ENCODE measurements around the gene GCK. TPM values are rescaled to one million over a fixed set of nuclear protein-coding genes. Genes with fewer than 3 reads are reported as not detected.

The GCK gene
- total and polyA plus RNA-seq, 2 donors (not counting 1 experiment from before 2014, with no cell fraction given) = 0.22 to 0.24 TPM

GRCh38 chr7:44195889-44196288 lies 6.7 kb upstream of the GCK start:
- WGBS (ENCODE audit: insufficient coverage) = 0% methylated on average over 1 of the region's 1 CpG
- ATAC-seq (ENCODE audit: low read depth) = no peak
- no peak overlapping the region for H3K27ac Mint-ChIP-seq
- no peak overlapping the region for H3K4me3 Mint-ChIP-seq
- no peak overlapping the region for H2AFZ ChIP-seq (ENCODE audit: insufficient read depth, low read depth, low read length, poor library complexity, severe bottlenecking)
- CTCF ChIA-PET = interaction anchor here (2.1 to 3.2 kb wide), 2 partner anchors 123 to 176 kb away, joined by 6 to 15 read pairs; no protein-coding TSS in a partner anchor
- H3K36me3 ChIP-seq (replicated peaks in 1 of 2; ENCODE audit: control extremely low read depth in 1 of 2, control insufficient read depth in 1 of 2, extremely low read depth in 1 of 2, insufficient read depth in 2 of 2, low read length in 1 of 2) = no peaks in the 10 kb centered on the region
- H3K9me3 Mint-ChIP-seq (ENCODE audit: insufficient read depth) = no peaks in the 10 kb centered on the region
- TF ChIP-seq, protein P1, sequence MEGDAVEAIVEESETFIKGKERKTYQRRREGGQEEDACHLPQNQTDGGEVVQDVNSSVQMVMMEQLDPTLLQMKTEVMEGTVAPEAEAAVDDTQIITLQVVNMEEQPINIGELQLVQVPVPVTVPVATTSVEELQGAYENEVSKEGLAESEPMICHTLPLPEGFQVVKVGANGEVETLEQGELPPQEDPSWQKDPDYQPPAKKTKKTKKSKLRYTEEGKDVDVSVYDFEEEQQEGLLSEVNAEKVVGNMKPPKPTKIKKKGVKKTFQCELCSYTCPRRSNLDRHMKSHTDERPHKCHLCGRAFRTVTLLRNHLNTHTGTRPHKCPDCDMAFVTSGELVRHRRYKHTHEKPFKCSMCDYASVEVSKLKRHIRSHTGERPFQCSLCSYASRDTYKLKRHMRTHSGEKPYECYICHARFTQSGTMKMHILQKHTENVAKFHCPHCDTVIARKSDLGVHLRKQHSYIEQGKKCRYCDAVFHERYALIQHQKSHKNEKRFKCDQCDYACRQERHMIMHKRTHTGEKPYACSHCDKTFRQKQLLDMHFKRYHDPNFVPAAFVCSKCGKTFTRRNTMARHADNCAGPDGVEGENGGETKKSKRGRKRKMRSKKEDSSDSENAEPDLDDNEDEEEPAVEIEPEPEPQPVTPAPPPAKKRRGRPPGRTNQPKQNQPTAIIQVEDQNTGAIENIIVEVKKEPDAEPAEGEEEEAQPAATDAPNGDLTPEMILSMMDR (IDR thresholded peaks at IDR 0.05) = no peak
- no peak for TF ChIP-seq EZH2 (IDR thresholded peaks at IDR 0.05; ENCODE audit: borderline replicate concordance, insufficient read depth, low read depth, low read length, poor library complexity, severe bottlenecking)
- H3K9ac ChIP-seq (ENCODE audit: low read length) = no peak overlapping the region
- H3K4me1 ChIP-seq (ENCODE audit: control insufficient read depth in 2 of 2, insufficient read depth in 2 of 2, low read length in 2 of 2) = no peaks in the 10 kb centered on the region
- peaks cover 19% of the 10 kb centered on the region for H3K27me3 Mint-ChIP-seq
- no peaks in the 10 kb centered on the region for H3K27me3 ChIP-seq (replicated peaks in 1 of 4; ENCODE audit: control extremely low read depth in 1 of 4, control insufficient read depth in 3 of 4, insufficient read depth in 4 of 4, low read length in 3 of 4)
- no peak for DNase-seq
- H4K20me1 ChIP-seq (ENCODE audit: control insufficient read depth, insufficient read depth, low read length, poor library complexity, severe bottlenecking) = no peaks in the 10 kb centered on the region
- H3K4me1 Mint-ChIP-seq = peaks cover under 1% of the 10 kb centered on the region
- H3K27ac ChIP-seq (ENCODE audit: low read length in 2 of 2) = no peak overlapping the region
- no peak overlapping the region for H3K4me3 ChIP-seq (ENCODE audit: control extremely low read depth in 1 of 5, extremely low read depth in 1 of 5, insufficient read depth in 1 of 5, low read depth in 2 of 5, low read length in 4 of 5)
- H3K4me2 ChIP-seq (replicated peaks; ENCODE audit: low read depth, low read length, poor library complexity, severe bottlenecking) = no peak overlapping the region
- intact Hi-C loops (cut with micrococcal nuclease) = loop anchor here (1.0 kb wide), 1 partner anchor 124 kb away; no protein-coding TSS in a partner anchor
- POLR2A ChIA-PET = no interaction called here
- no peaks in the 10 kb centered on the region for H3K9me3 ChIP-seq (ENCODE audit: control extremely low read depth in 1 of 3, control insufficient read depth in 2 of 3, insufficient read depth in 1 of 3, low read length in 2 of 3)
- H3K79me2 ChIP-seq (ENCODE audit: control insufficient read depth, insufficient read depth, low read length) = peaks cover 2% of the 10 kb centered on the region

GRCh38 chr7:44194562-44195145 lies 5.4 kb upstream of the GCK start:
- H3K4me2 ChIP-seq (replicated peaks; ENCODE audit: low read depth, low read length, poor library complexity, severe bottlenecking) = no peak overlapping the region
- CTCF ChIA-PET = no interaction called here

More at GRCh38 chr7:44194562-44195145, 5.4 kb upstream of the GCK start:
- Histone ChIP-seq H3K4me1 (ENCODE audit: control insufficient read depth in 2 of 2, insufficient read depth in 2 of 2, low read length in 2 of 2) (no peaks in the 10 kb centered on the region), H4K20me1 (ENCODE audit: control insufficient read depth, insufficient read depth, low read length, poor library complexity, severe bottlenecking) (no peaks in the 10 kb centered on the region), H3K9me3 (ENCODE audit: control extremely low read depth in 1 of 3, control insufficient read depth in 2 of 3, insufficient read depth in 1 of 3, low read length in 2 of 3) (no peaks in the 10 kb centered on the region), H2AFZ (ENCODE audit: insufficient read depth, low read depth, low read length, poor library complexity, severe bottlenecking) (no peak overlapping the region), H3K27ac (ENCODE audit: low read length in 2 of 2) (no peak overlapping the region), H3K36me3 (replicated peaks in 1 of 2; ENCODE audit: control extremely low read depth in 1 of 2, control insufficient read depth in 1 of 2, extremely low read depth in 1 of 2, insufficient read depth in 2 of 2, low read length in 1 of 2) (no peaks in the 10 kb centered on the region), H3K27me3 (replicated peaks in 1 of 4; ENCODE audit: control extremely low read depth in 1 of 4, control insufficient read depth in 3 of 4, insufficient read depth in 4 of 4, low read length in 3 of 4) (no peaks in the 10 kb centered on the region), H3K79me2 (ENCODE audit: control insufficient read depth, insufficient read depth, low read length) (no peaks in the 10 kb centered on the region), H3K4me3 (ENCODE audit: control extremely low read depth in 1 of 5, extremely low read depth in 1 of 5, insufficient read depth in 1 of 5, low read depth in 2 of 5, low read length in 4 of 5) (no peak overlapping the region), H3K9ac (ENCODE audit: low read length) (no peak overlapping the region)
- H3K9me3 Mint-ChIP-seq (ENCODE audit: insufficient read depth) = no peaks in the 10 kb centered on the region
- H3K27ac Mint-ChIP-seq = no peak overlapping the region
- H3K4me1 Mint-ChIP-seq = no peaks in the 10 kb centered on the region
- peaks cover 22% of the 10 kb centered on the region for H3K27me3 Mint-ChIP-seq
- ATAC-seq (ENCODE audit: low read depth) = no peak
- intact Hi-C loops (cut with micrococcal nuclease) = no loop called here
- POLR2A ChIA-PET = no interaction called here
- WGBS (ENCODE audit: insufficient coverage) = 93% methylated on average over 3 of the region's 3 CpGs
- DNase-seq = no peak
- no peak for TF ChIP-seq EZH2 (IDR thresholded peaks at IDR 0.05; ENCODE audit: borderline replicate concordance, insufficient read depth, low read depth, low read length, poor library complexity, severe bottlenecking)
- TF ChIP-seq, protein P1 (IDR thresholded peaks at IDR 0.05) = no peak
- H3K4me3 Mint-ChIP-seq = no peak overlapping the region
